HG02642 (cell line): Measurements from ENCODE around the gene DRGX.

ENCODE experiments used
- ATAC-seq: cut with Tn5 transposase; IDR thresholded peaks from one replicate; pipeline ENCODE4 v1.9.1; 2021; ENCODE audit warnings: mild to moderate bottlenecking; ENCODE audit not compliant: unreplicated experiment, poor library complexity

The DRGX gene

GRCh38 chr10:49395741-49396665, at the start of gene DRGX:
DRGX (minus strand) TSS chr10:49396089; CDS start chr10:49395440, 649 bp downstream.
- no peak for ATAC-seq

GRCh38 chr10:49444349-49444748, 48.5 kb upstream of the DRGX start:
- no peak for ATAC-seq

GRCh38 chr10:49442863-49443262, 47.0 kb upstream of the DRGX start:
- no peak for ATAC-seq

- no peak for ATAC-seq
These were observed 45.9 kb upstream of the DRGX start for GRCh38 chr10:49441488-49442476.

GRCh38 chr10:49435225-49435624, 39.3 kb upstream of the DRGX start:
- ATAC-seq: no peak

- no peak for ATAC-seq
These were observed 37.2 kb upstream of the DRGX start for GRCh38 chr10:49433069-49433468.

GRCh38 chr10:49431426-49431825, 35.5 kb upstream of the DRGX start:
- ATAC-seq: no peak

- ATAC-seq: no peak
These were observed 33.6 kb upstream of the DRGX start for GRCh38 chr10:49429458-49429857.

GRCh38 chr10:49426490-49427360, 30.8 kb upstream of the DRGX start:
- no peak for ATAC-seq

- no peak for ATAC-seq
These were observed 23.1 kb upstream of the DRGX start for GRCh38 chr10:49419005-49419404.

GRCh38 chr10:49418328-49418727, 22.4 kb upstream of the DRGX start:
- no peak for ATAC-seq

GRCh38 chr10:49418053-49418326, 22.1 kb upstream of the DRGX start:
- ATAC-seq: no peak

- no peak for ATAC-seq
These were observed 21.6 kb upstream of the DRGX start for GRCh38 chr10:49417311-49418052.

- ATAC-seq: no peak
These were observed 20.0 kb upstream of the DRGX start for GRCh38 chr10:49415846-49416245.

GRCh38 chr10:49415109-49415508, 19.2 kb upstream of the DRGX start:
- ATAC-seq: no peak

GRCh38 chr10:49414496-49414895, 18.6 kb upstream of the DRGX start:
- no peak for ATAC-seq

- ATAC-seq: no peak
These were observed 16.7 kb upstream of the DRGX start for GRCh38 chr10:49412571-49412970.

GRCh38 chr10:49410365-49411074, 14.6 kb upstream of the DRGX start:
- ATAC-seq: no peak

GRCh38 chr10:49409755-49410154, 13.9 kb upstream of the DRGX start:
- no peak for ATAC-seq
